ENCODE data around the gene RAP1GDS1. TPM values are rescaled to one million over a fixed set of nuclear protein-coding genes. Genes with fewer than 3 reads are reported as not detected.
"Not testable (repeated sequence)": the region's sequence is repeated elsewhere in the genome, so short reads cannot be mapped to it uniquely, and the experiment has no call there.

Gene RAP1GDS1
- total and polyA plus RNA-seq, 10 donors = 13.5 to 55.1 (median 46.4) TPM

DNA sequence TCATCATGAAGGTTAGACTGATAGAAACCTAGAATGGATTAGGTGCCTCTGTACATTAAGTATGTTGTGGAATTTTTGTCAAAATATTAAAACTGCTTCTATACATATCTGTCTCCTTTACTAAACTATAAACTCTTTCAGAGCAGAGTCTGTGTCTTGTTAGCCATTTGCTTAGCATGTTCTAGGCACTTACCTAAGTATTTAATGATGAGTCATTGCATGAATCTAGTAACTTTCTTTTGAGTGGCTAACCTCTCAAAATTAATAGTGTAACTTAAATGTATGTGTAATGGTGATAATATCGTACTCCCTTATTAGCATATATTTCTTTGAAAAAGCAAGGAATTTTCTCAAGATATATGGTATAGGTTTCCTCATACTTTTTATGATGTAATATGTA lies 57.8 kb downstream of the RAP1GDS1 start:
- H3K9me3 ChIP-seq = peaks cover 0 to 6% (median 0%) of the 10 kb centered on the region in 8 donors
- no peak overlapping the region for H3K27ac ChIP-seq
- H3K4me1 ChIP-seq = no peaks in the 10 kb centered on the region
- WGBS, 5 donors = 85 to 94% (median 93%) methylated on average over 1 of the region's 1 CpG
- no peaks in the 10 kb centered on the region for H3K27me3 ChIP-seq (replicated peaks in 1 of 7)
- intact Hi-C loops (cut with DNase I; ENCODE audit: low total_unique reads) = no loop called here
- TF ChIP-seq, protein P1, sequence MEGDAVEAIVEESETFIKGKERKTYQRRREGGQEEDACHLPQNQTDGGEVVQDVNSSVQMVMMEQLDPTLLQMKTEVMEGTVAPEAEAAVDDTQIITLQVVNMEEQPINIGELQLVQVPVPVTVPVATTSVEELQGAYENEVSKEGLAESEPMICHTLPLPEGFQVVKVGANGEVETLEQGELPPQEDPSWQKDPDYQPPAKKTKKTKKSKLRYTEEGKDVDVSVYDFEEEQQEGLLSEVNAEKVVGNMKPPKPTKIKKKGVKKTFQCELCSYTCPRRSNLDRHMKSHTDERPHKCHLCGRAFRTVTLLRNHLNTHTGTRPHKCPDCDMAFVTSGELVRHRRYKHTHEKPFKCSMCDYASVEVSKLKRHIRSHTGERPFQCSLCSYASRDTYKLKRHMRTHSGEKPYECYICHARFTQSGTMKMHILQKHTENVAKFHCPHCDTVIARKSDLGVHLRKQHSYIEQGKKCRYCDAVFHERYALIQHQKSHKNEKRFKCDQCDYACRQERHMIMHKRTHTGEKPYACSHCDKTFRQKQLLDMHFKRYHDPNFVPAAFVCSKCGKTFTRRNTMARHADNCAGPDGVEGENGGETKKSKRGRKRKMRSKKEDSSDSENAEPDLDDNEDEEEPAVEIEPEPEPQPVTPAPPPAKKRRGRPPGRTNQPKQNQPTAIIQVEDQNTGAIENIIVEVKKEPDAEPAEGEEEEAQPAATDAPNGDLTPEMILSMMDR (IDR thresholded peaks at IDR 0.05 in 8 of 11, conservative IDR thresholded peaks at IDR 0.05 in 3 of 11) = no peak
- TF ChIP-seq POLR2A (IDR thresholded peaks at IDR 0.05) = no peak
- TF ChIP-seq POLR2AphosphoS5 (IDR thresholded peaks at IDR 0.05) = no peak
- H3K4me3 ChIP-seq = no peak overlapping the region
- H3K36me3 ChIP-seq = peaks cover 0 to 13% (median 0%) of the 10 kb centered on the region in 6 donors
- DNase-seq = no peak

DNA sequence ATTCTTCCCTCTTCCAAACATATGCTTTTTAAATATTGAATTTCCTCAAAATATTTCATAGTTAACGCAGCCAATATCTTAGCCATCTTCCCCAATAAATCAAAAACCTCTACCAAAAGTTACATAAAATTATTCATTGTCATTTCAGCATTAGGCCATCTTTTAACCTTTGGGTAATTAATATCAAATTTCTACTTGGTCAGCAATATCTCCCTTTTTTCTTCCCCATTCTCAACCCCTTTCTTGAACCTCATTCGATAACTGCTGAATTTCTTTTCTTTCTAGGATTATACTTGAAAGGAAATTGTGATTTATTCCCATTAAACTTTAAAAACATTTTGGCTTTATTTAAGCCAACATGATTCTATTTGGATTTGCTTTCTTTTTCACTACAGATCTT lies 65.0 kb downstream of the RAP1GDS1 start:
- intact Hi-C loops (cut with DNase I; ENCODE audit: low total_unique reads) = no loop called here
- H3K4me1 ChIP-seq = no peaks in the 10 kb centered on the region
- H3K27ac ChIP-seq = no peak overlapping the region
- H3K27me3 ChIP-seq (replicated peaks in 1 of 7) = no peaks in the 10 kb centered on the region
- H3K4me3 ChIP-seq = no peak overlapping the region
- WGBS, 5 donors = 88 to 98% (median 96%) methylated on average over 2 of the region's 2 CpGs
- no peak for TF ChIP-seq POLR2AphosphoS5 (IDR thresholded peaks at IDR 0.05)
- TF ChIP-seq POLR2A (IDR thresholded peaks at IDR 0.05) = no peak
- TF ChIP-seq, protein P1 (IDR thresholded peaks at IDR 0.05 in 8 of 11, conservative IDR thresholded peaks at IDR 0.05 in 3 of 11) = no peak
- peaks cover 0 to 11% (median 0%) of the 10 kb centered on the region in 6 donors for H3K36me3 ChIP-seq
- DNase-seq = no peak
- H3K9me3 ChIP-seq = peaks cover 0 to 31% (median 25%) of the 10 kb centered on the region in 8 donors

DNA sequence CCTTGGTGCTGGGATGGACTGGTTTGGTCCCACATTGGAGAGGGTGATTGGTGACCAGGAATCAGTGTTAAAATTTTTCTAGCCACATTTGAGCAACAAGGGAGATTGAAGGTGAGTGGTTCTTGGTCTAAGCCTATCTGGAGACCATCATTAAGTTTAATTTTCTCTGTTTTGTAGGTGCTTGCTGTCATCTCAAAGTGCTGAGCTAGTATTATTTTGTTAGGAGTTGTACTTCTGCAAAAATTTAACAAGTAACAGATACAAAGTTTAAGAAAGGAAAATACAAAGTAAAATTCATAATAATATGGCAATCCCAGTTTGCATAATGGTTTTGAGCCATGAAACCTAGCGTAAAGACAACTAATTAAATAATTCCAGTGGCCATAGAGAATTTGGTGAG lies 66.5 kb downstream of the RAP1GDS1 start:
- Histone ChIP-seq H3K4me1 (no peaks in the 10 kb centered on the region), H3K27me3 (replicated peaks in 1 of 7) (no peaks in the 10 kb centered on the region), H3K27ac (no peak overlapping the region), H3K36me3 (peaks cover 0 to 14% (median 0%) of the 10 kb centered on the region in 6 donors), H3K9me3 (peaks cover 5 to 46% (median 40%) of the 10 kb centered on the region in 8 donors), H3K4me3 (no peak overlapping the region)
- 94 to 98% (median 96%) methylated on average over 1 of the region's 1 CpG for WGBS, 5 donors
- intact Hi-C loops (cut with DNase I; ENCODE audit: low total_unique reads) = no loop called here
- TF ChIP-seq, protein P1 (IDR thresholded peaks at IDR 0.05 in 8 of 11, conservative IDR thresholded peaks at IDR 0.05 in 3 of 11) = no peak
- TF ChIP-seq POLR2AphosphoS5 (IDR thresholded peaks at IDR 0.05) (no peak), POLR2A (IDR thresholded peaks at IDR 0.05) (no peak)
- DNase-seq = no peak

DNA sequence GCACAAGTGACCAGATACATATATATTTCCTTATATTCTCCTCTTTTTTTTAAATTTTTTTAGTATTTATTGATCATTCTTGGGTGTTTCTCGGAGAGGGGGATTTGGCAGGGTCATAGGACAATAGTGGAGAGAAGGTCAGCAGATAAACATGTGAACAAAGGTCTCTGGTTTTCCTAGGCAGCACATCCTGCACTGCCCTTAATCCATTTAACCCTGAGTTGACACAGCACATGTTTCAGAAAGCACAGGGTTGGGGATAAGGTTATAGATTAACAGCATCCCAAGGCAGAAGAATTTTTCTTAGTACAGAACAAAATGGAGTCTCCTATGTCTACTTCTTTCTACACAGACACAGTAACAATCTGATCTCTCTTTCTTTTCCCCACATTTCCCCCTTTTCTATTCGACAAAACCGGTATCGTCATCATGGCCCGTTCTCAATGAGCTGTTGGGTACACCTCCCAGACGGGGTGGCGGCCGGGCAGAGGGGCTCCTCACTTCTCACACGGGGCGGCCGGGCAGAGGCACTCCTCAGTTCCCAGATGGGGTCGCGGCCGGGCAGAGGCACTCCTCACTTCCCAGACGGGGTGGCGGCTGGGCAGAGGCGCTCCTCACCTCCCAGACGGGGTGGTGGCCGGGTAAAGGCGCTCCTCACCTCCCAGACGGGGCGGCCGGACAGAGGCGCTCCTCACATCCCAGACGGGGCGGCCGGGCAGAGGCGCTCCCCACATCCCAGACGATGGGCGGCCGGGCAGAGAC lies 68.9 kb downstream of the RAP1GDS1 start:
- Histone ChIP-seq H3K36me3 (peaks cover 0 to 22% (median 0%) of the 10 kb centered on the region in 6 donors), H3K9me3 (peaks cover 15 to 70% (median 64%) of the 10 kb centered on the region in 8 donors)
- H3K27me3 ChIP-seq (replicated peaks in 1 of 7); H3K4me1 ChIP-seq; H3K4me3 ChIP-seq; intact Hi-C loops (cut with DNase I; ENCODE audit: low total_unique reads); H3K27ac ChIP-seq; DNase-seq: not testable (repeated sequence)
- 96 to 99% (median 98%) methylated on average over 22 to 31 of the region's 31 CpGs for WGBS, 5 donors
